ENCODE results near the gene SOCS6. TPM values are rescaled to one million over a fixed set of nuclear protein-coding genes. Genes with fewer than 3 reads are reported as not detected.
A peak's percentile ranks its signal among the peaks of the same experiment; 100 is the strongest.

The SOCS6 gene
- total RNA-seq, 1 donor from 2014 or later: 20.2 TPM

DNA sequence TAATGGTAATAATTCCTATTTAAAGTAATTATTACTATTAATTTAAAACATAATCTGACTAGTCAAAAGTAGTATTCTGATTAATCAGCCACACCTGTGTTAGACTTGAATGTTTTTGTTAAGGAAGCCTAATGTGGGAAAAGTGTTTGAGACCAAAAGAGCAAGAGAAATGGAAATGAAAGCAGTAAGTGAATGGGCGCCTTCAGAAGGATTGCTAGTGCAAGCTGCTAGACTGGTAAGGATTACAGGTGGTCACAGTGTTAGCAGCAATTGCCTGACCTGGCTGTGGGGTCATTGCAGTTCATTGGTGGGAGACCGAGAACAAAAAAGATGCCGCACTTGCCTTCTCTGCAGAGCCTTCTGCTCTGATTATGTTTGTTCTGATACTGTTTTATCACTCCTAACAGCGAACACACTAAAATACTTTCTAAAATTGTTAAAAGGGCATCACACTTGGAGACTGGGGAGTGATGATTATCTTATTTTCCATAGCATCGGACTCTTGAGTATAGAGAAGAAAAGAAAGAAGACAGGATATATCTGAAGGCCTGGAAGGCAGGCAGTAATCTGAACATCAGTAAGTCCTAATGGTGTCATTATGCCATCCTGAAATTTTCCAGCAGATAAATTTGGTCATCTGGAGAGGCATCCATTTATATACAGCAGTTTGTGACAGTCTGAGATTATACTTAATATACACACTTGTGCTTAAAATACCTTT lies 5.8 kb downstream of the SOCS6 start:
- H3K4me3 ChIP-seq: peak overlapping the region; percentile 43
- intact Hi-C loops (cut with micrococcal nuclease): no loop called here
- H3K27ac ChIP-seq (replicated peaks): peak overlapping the region; percentile 77
- H3K4me1 ChIP-seq: peaks cover 97% of the 10 kb centered on the region
- no peaks in the 10 kb centered on the region for H3K27me3 ChIP-seq (ENCODE audit: low read depth)
- DNase-seq: no peak
- TF ChIP-seq, protein P1, sequence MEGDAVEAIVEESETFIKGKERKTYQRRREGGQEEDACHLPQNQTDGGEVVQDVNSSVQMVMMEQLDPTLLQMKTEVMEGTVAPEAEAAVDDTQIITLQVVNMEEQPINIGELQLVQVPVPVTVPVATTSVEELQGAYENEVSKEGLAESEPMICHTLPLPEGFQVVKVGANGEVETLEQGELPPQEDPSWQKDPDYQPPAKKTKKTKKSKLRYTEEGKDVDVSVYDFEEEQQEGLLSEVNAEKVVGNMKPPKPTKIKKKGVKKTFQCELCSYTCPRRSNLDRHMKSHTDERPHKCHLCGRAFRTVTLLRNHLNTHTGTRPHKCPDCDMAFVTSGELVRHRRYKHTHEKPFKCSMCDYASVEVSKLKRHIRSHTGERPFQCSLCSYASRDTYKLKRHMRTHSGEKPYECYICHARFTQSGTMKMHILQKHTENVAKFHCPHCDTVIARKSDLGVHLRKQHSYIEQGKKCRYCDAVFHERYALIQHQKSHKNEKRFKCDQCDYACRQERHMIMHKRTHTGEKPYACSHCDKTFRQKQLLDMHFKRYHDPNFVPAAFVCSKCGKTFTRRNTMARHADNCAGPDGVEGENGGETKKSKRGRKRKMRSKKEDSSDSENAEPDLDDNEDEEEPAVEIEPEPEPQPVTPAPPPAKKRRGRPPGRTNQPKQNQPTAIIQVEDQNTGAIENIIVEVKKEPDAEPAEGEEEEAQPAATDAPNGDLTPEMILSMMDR (IDR thresholded peaks at IDR 0.05; ENCODE audit: borderline replicate concordance): no peak
- H3K36me3 ChIP-seq: no peaks in the 10 kb centered on the region
- no peaks in the 10 kb centered on the region for H3K9me3 ChIP-seq (replicated peaks)

DNA sequence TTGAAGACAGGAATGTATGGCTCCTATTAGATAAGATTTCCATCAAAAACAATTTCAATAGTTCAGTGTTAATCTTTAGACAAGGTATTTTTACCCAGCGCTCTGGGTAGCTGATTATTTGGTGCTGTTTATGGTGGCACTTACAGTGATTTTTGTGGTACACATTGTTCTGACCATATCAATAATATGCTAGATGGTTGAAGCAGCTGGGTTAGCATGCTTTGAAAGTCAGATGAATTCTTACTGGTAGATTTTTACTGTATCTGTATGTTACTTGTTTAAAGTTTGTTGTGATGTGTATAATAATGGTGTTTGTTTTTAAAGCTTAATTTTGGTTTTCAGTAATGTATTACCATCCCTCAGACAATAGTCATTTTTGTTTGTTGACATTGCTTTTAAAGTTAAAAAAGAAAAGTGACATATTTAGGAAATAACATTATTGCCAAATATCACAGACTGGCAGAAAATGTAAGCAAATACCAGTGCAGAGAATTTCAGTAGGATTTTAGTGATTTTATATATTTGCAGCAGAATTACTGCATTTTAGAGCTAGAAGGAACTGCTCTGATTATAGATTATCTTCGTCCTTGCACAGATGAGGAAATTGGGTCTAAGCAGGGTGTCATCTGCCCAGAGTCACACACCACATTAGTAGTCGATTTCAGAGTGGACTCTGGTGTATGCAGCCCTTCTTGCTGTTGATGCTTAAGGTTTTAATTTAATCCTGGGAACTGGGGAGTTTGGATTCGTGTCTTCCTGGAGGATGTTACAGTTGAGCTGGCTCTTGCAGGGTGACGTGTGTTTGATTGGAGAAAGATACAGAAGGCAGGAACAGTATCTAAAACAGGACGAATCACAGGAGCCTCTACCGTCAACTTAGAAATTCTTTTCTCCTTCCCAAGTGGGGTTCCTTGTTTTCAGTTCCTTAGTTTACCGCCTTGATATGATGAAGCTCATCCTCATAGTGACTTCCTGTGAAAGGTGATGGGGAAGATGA lies 6.6 kb downstream of the SOCS6 start:
- Histone ChIP-seq H3K9me3 (replicated peaks) (no peaks in the 10 kb centered on the region), H3K4me1 (peaks cover 91% of the 10 kb centered on the region), H3K27me3 (ENCODE audit: low read depth) (no peaks in the 10 kb centered on the region), H3K27ac (replicated peaks) (peak overlapping the region; percentile 77), H3K4me3 (peak overlapping the region; percentile 43), H3K36me3 (no peaks in the 10 kb centered on the region)
- DNase-seq: no peak
- intact Hi-C loops (cut with micrococcal nuclease): no loop called here
- TF ChIP-seq, protein P1 (IDR thresholded peaks at IDR 0.05; ENCODE audit: borderline replicate concordance): no peak

DNA sequence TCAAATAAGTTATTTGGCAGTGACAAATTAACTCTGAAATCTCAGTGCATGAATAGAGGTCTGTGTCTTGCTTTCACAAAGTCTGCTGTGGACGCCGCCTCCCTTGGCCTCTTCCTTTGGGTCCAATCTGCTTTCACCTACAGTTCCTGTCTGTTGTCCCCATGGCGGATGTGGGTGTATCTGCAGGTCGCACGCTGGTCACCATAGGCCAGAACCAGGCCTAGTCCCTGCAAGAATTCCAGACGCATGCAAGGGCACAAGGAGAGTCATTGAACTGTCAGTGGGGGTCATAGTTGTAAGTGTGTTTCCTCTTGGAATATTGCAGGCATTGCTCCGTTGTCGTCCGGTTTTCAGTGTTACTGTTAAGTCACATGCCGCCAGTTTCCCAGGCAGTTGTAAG lies 7.4 kb downstream of the SOCS6 start:
- intact Hi-C loops (cut with micrococcal nuclease): no loop called here

DNA sequence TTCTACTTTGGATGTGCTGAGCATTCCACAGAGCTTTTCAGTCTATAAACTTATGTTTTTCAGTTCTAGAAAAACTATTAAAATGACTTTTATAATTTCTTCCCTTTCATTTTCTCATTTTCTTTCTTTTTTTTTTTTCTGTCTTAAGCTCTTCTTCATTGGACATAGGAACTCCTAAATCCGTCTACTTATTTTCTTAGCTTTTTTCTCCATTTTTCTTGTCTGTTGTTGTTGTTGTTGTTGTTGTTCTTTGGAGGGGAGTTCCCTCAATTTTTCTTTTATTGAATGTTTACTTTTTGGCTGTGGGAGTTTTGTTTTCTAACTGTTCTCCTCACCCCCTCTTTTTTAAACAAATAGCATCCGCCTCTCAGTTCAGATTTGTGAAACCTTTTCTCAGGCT lies 7.9 kb downstream of the SOCS6 start:
- TF ChIP-seq, protein P1 (IDR thresholded peaks at IDR 0.05; ENCODE audit: borderline replicate concordance): no peak
- H3K27ac ChIP-seq (replicated peaks): peak overlapping the region; percentile 77
- H3K4me3 ChIP-seq: peak overlapping the region; percentile 43
- intact Hi-C loops (cut with micrococcal nuclease): no loop called here
- no peak for DNase-seq
- no peaks in the 10 kb centered on the region for H3K9me3 ChIP-seq (replicated peaks)
- H3K36me3 ChIP-seq: no peaks in the 10 kb centered on the region
- no peaks in the 10 kb centered on the region for H3K27me3 ChIP-seq (ENCODE audit: low read depth)
- H3K4me1 ChIP-seq: peaks cover 91% of the 10 kb centered on the region

More for the DNA sequence above, 7.4 kb downstream of the SOCS6 start:
- Histone ChIP-seq H3K9me3 (replicated peaks) (no peaks in the 10 kb centered on the region), H3K4me1 (peaks cover 91% of the 10 kb centered on the region), H3K4me3 (peak overlapping the region; percentile 43), H3K27me3 (ENCODE audit: low read depth) (no peaks in the 10 kb centered on the region), H3K27ac (replicated peaks) (peak overlapping the region; percentile 77), H3K36me3 (no peaks in the 10 kb centered on the region)
- TF ChIP-seq, protein P1 (IDR thresholded peaks at IDR 0.05; ENCODE audit: borderline replicate concordance): no peak
- peak; percentile 41 for DNase-seq

DNA sequence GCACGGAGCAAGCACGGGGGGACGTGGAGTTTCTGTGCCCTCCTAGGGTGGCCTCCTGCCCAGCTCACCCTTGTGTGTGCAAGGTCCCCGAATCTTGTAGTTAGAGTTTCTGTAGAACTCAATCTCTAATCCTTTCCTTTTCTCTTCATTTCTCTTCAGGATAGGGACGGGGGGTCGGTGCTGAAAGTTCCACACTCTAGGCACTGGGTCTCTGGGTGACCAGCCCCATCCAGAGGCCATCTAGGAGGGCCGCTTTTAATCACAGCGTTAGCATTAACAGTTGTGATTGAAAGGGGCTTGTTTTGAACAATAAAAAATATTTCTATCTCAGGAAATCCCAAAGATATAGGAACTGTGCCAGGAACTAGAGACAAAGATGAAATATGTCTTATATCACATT lies 10.5 kb downstream of the SOCS6 start:
- no peak overlapping the region for H3K4me3 ChIP-seq
- no peaks in the 10 kb centered on the region for H3K9me3 ChIP-seq (replicated peaks)
- intact Hi-C loops (cut with micrococcal nuclease): no loop called here
- no peaks in the 10 kb centered on the region for H3K36me3 ChIP-seq
- no peak for DNase-seq
- TF ChIP-seq, protein P1 (IDR thresholded peaks at IDR 0.05; ENCODE audit: borderline replicate concordance): no peak
- no peak overlapping the region for H3K27ac ChIP-seq (replicated peaks)
- peaks cover 89% of the 10 kb centered on the region for H3K4me1 ChIP-seq
- H3K27me3 ChIP-seq (ENCODE audit: low read depth): no peaks in the 10 kb centered on the region

Data from left ventricle myocardium inferior (tissue), 1 donor.